DND-41 (cell line): Measurements from ENCODE around the gene CCSER2.
"Not testable (repeated sequence)": the region's sequence is repeated elsewhere in the genome, so short reads cannot be mapped to it uniquely, and the experiment has no call there.

Source experiments
- ATAC-seq: fragments of 200-7000 bp; cut with Tn5 transposase; 3 replicates; pipeline ENCODE4 v1.9.1; 2021; ENCODE audit warnings: low read depth; ENCODE audit not compliant: insufficient read depth
- DNase-seq: peaks from one replicate; pipeline ENCODE4 v3.0.0-alpha.2; 2020
- H2AFZ ChIP-seq: 2 replicates; pipeline ENCODE4 v1.6.0; 2012; ENCODE audit warnings: low read depth, low read length
- H3K27ac ChIP-seq: 2 replicates; pipeline ENCODE4 v1.5.1; 2012; ENCODE audit warnings: low read length, inconsistent platforms
- H3K27me3 ChIP-seq: fragments of 200-600 bp; sonication (generic); 2 replicates; pipeline ENCODE4 v1.6.0; 2012; ENCODE audit warnings: low read length, mild to moderate bottlenecking, inconsistent platforms; ENCODE audit not compliant: insufficient read depth, poor library complexity
- H3K36me3 ChIP-seq: 2 replicates; pipeline ENCODE4 v1.5.1; 2012; ENCODE audit warnings: low read length, inconsistent platforms; ENCODE audit not compliant: insufficient read depth
- H3K4me1 ChIP-seq: 2 replicates; pipeline ENCODE4 v1.5.1; 2012; ENCODE audit warnings: mild to moderate bottlenecking, low read length; ENCODE audit not compliant: insufficient read depth
- H3K4me2 ChIP-seq: 2 replicates; pipeline ENCODE4 v1.6.0; 2012; ENCODE audit warnings: mild to moderate bottlenecking, moderate library complexity, low read length, inconsistent platforms; ENCODE audit not compliant: insufficient read depth
- H3K4me3 ChIP-seq, 2 experiments: fragments of 200-600 bp in 1 of 2; shearing (Covaris generic) in 1 of 2; 2 replicates each; pipeline ENCODE4 v1.5.1; 2012 to 2016; ENCODE audit warnings: inconsistent platforms in 2 of 2, low read length in 2 of 2, mild to moderate bottlenecking in 2 of 2, low read depth in 1 of 2, moderate library complexity in 1 of 2
- H3K79me2 ChIP-seq: 2 replicates; pipeline ENCODE4 v1.6.0; 2012; ENCODE audit warnings: low read length, inconsistent platforms; ENCODE audit not compliant: insufficient read depth
- H3K9ac ChIP-seq: 2 replicates; pipeline ENCODE4 v1.6.0; 2012; ENCODE audit warnings: low read depth, mild to moderate bottlenecking, inconsistent platforms, low read length, moderate library complexity
- H3K9me3 ChIP-seq: 2 replicates; pipeline ENCODE4 v1.5.1; 2012; ENCODE audit warnings: low read length, moderate library complexity, mild to moderate bottlenecking, inconsistent platforms; ENCODE audit not compliant: insufficient read depth, severe bottlenecking
- H4K20me1 ChIP-seq: 2 replicates; pipeline ENCODE4 v1.6.0; 2012; ENCODE audit warnings: low read length; ENCODE audit not compliant: insufficient read depth
- CTCF ChIP-seq: IDR thresholded peaks from 2 replicates; pipeline ENCODE4 v1.5.1; 2012; ENCODE audit warnings: borderline replicate concordance, low read length, moderate library complexity, mild to moderate bottlenecking; ENCODE audit not compliant: poor library complexity, severe bottlenecking; ENCODE audit errors: extremely low read depth
- EZH2 ChIP-seq: IDR thresholded peaks from 3 replicates; pipeline ENCODE4 v1.6.1; 2012; ENCODE audit warnings: borderline replicate concordance, low read depth, mild to moderate bottlenecking, moderate library complexity, low read length, inconsistent platforms; ENCODE audit not compliant: severe bottlenecking

Gene CCSER2

GRCh38 chr10:84314275-84314674 is 14.1 kb upstream of the CCSER2 start:
- TF ChIP-seq CTCF (no peak), EZH2 (no peak)
- Histone ChIP-seq H3K27ac (no peak overlapping the region), H4K20me1 (no peaks in the 10 kb centered on the region), H3K79me2 (no peaks in the 10 kb centered on the region), H3K9ac (no peak overlapping the region), H3K27me3 (no peaks in the 10 kb centered on the region), H3K9me3 (no peaks in the 10 kb centered on the region), H3K4me2 (no peak overlapping the region), H3K4me3 (no peak overlapping the region), H2AFZ (no peak overlapping the region), H3K36me3 (no peaks in the 10 kb centered on the region), H3K4me1 (peaks cover 18% of the 10 kb centered on the region)
- DNase-seq: no peak
- ATAC-seq: peak; percentile 39; the same call in 1 of the 3 replicates

- Histone ChIP-seq H3K9ac (no peak overlapping the region), H4K20me1 (no peaks in the 10 kb centered on the region), H3K4me3 (no peak overlapping the region), H2AFZ (no peak overlapping the region), H3K9me3 (no peaks in the 10 kb centered on the region), H3K27ac (no peak overlapping the region), H3K4me2 (no peak overlapping the region), H3K4me1 (no peaks in the 10 kb centered on the region), H3K36me3 (no peaks in the 10 kb centered on the region), H3K79me2 (no peaks in the 10 kb centered on the region), H3K27me3 (no peaks in the 10 kb centered on the region)
- TF ChIP-seq EZH2 (no peak), CTCF (no peak)
- ATAC-seq (no peak), DNase-seq (no peak)
Measured at GRCh38 chr10:84317174-84317573, 11.2 kb upstream of the CCSER2 start.

- Histone ChIP-seq H3K9me3 (no peaks in the 10 kb centered on the region), H3K36me3 (no peaks in the 10 kb centered on the region), H3K4me1 (no peaks in the 10 kb centered on the region), H4K20me1 (no peaks in the 10 kb centered on the region), H3K4me3 (no peak overlapping the region), H3K27me3 (no peaks in the 10 kb centered on the region), H3K4me2 (no peak overlapping the region), H2AFZ (no peak overlapping the region), H3K79me2 (no peaks in the 10 kb centered on the region), H3K9ac (no peak overlapping the region), H3K27ac (no peak overlapping the region)
- TF ChIP-seq CTCF: no peak
- no peak for TF ChIP-seq EZH2
- ATAC-seq: no peak
- no peak for DNase-seq
Measured at GRCh38 chr10:84321902-84322301, 6.5 kb upstream of the CCSER2 start.

- H3K9ac ChIP-seq, H3K36me3 ChIP-seq, H3K4me2 ChIP-seq, H3K27ac ChIP-seq, H4K20me1 ChIP-seq, ATAC-seq, H3K4me1 ChIP-seq, H3K27me3 ChIP-seq, H3K9me3 ChIP-seq, H3K4me3 ChIP-seq, DNase-seq, H3K79me2 ChIP-seq, H2AFZ ChIP-seq: not testable (repeated sequence)
Measured at GRCh38 chr10:84323566-84323965, 4.8 kb upstream of the CCSER2 start.

GRCh38 chr10:84326995-84327394 is 1.4 kb upstream of the CCSER2 start:
- H4K20me1 ChIP-seq, H3K9ac ChIP-seq, H3K27ac ChIP-seq, H3K4me2 ChIP-seq, H3K9me3 ChIP-seq, H3K27me3 ChIP-seq, DNase-seq, H3K36me3 ChIP-seq, ATAC-seq, H3K4me3 ChIP-seq, H2AFZ ChIP-seq: not testable (repeated sequence)
- peaks cover 35% of the 10 kb centered on the region for H3K79me2 ChIP-seq
- H3K4me1 ChIP-seq: peaks cover 37% of the 10 kb centered on the region
